CD4-positive, alpha-beta T cell treated with Interleukin-10 for 1 hour (primary cell): ENCODE data around the gene NAA40.

ENCODE experiments used
- DNase-seq: peaks from one replicate; pipeline ENCODE4 v3.0.0-alpha.2; 2020

NAA40 gene

GRCh38 chr11:63993100-63993499 is 54.3 kb downstream of the NAA40 start:
- no peak for DNase-seq

- no peak for DNase-seq
These were observed 55.2 kb downstream of the NAA40 start for GRCh38 chr11:63993993-63994392.

GRCh38 chr11:63996512-63996911 is 57.7 kb downstream of the NAA40 start:
- DNase-seq = no peak

- no peak for DNase-seq
These were observed 58.4 kb downstream of the NAA40 start for GRCh38 chr11:63997104-63997700.

- DNase-seq = no peak
These were observed 59.1 kb downstream of the NAA40 start for GRCh38 chr11:63997801-63998337.

- no peak for DNase-seq
These were observed 60.0 kb downstream of the NAA40 start for GRCh38 chr11:63998558-63999348.

GRCh38 chr11:63999349-64000025 is 60.7 kb downstream of the NAA40 start:
- peak; percentile 67 for DNase-seq

GRCh38 chr11:64000026-64000739 is 61.4 kb downstream of the NAA40 start:
- peak; percentile 76 for DNase-seq

GRCh38 chr11:64000740-64001483 is 62.1 kb downstream of the NAA40 start:
- no peak for DNase-seq

- DNase-seq = no peak
These were observed 63.0 kb downstream of the NAA40 start for GRCh38 chr11:64001484-64002420.

- no peak for DNase-seq
These were observed 65.2 kb downstream of the NAA40 start for GRCh38 chr11:64003807-64004589.

GRCh38 chr11:64004590-64004984 is 65.8 kb downstream of the NAA40 start:
- no peak for DNase-seq

- no peak for DNase-seq
These were observed 66.9 kb downstream of the NAA40 start for GRCh38 chr11:64005691-64006090.

GRCh38 chr11:64006398-64006797 is 67.6 kb downstream of the NAA40 start:
- DNase-seq = no peak
